ENCODE data around the gene TFCP2.

DNA sequence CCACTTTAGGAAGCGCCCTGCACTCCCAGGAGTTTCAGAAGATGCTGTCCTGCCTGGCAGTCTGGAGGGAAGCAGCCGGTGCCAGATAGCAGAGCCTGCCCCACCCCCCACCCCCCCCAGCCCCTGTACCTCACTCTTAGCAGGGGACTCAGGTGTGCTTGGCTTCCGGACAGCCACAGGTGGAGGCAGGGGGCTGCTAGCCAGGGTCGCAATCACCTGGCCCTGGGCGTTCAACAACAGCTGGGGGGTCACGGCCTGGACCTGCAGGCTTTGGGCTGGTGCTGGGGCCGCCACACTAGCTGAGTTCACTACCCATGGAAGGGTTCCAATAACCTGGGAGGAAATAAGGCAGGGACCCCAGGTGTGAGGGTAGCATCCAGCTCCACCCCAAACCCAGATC is 22.9 kb upstream of the TFCP2 start:
- TF ChIP-seq POLR2AphosphoS5 (IDR thresholded peaks at IDR 0.05; ENCODE audit: low read depth, low read length) = no peak
- no peak for TF ChIP-seq POLR2A (IDR thresholded peaks at IDR 0.05; ENCODE audit: low read depth, low read length)
- no peak for TF ChIP-seq TAF1 (IDR thresholded peaks at IDR 0.05; ENCODE audit: low read depth, low read length)
